Transverse colon (tissue), 4 donors: ENCODE data around the gene POU3F4. TPM values are rescaled to one million over a fixed set of nuclear protein-coding genes. Genes with fewer than 3 reads are reported as not detected.
A peak's percentile ranks its signal among the peaks of the same experiment; 100 is the strongest.

ENCODE experiments used
- DNase-seq: peaks from one replicate; pipeline ENCODE4 v3.0.0-alpha.2; 2019
- H3K27ac ChIP-seq, 4 donors: fragments of 200-600 bp; sonication (generic); 2 replicates each; pipeline ENCODE4 v1.5.1; 2016 to 2018; ENCODE audit warnings: inconsistent platforms in 4 of 4
- H3K27me3 ChIP-seq: fragments of 200-600 bp; sonication (generic); 2 replicates; pipeline ENCODE4 v1.5.1; 2017; ENCODE audit warnings: inconsistent platforms
- H3K36me3 ChIP-seq, 4 donors: fragments of 200-600 bp; sonication (generic); 2 replicates each; pipeline ENCODE4 v1.5.1; 2017 to 2019; ENCODE audit warnings: inconsistent platforms in 4 of 4
- H3K4me1 ChIP-seq, 4 donors: fragments of 200-600 bp; sonication (generic); 2 replicates each; pipeline ENCODE4 v1.5.1; 2017 to 2020; ENCODE audit warnings: inconsistent platforms in 4 of 4
- H3K4me3 ChIP-seq, 4 donors: fragments of 200-600 bp; sonication (generic); 1 replicate in 1 of 4; 2 replicates in 3 of 4; pipeline versions ENCODE4 v1.5.1 to v1.6.1; 2017 to 2019; ENCODE audit warnings: inconsistent platforms in 4 of 4
- H3K9me3 ChIP-seq, 2 donors: fragments of 200-600 bp; sonication (generic); 2 replicates each; pipeline ENCODE4 v1.5.1; 2017 to 2019; ENCODE audit warnings: inconsistent platforms in 2 of 2
- EP300 ChIP-seq: sonication (generic); formaldehyde crosslinking; IDR thresholded peaks from one replicate; pipeline ENCODE4 v1.6.1; 2017; ENCODE audit warnings: antibody characterized with exemption, low read depth
- POLR2A ChIP-seq: fragments of 450-650 bp; IDR thresholded peaks from one replicate; pipeline ENCODE4 v1.6.1; 2016; ENCODE audit warnings: antibody characterized with exemption, mild to moderate bottlenecking, moderate library complexity
- POLR2AphosphoS5 ChIP-seq, 3 donors: sonication (generic); formaldehyde crosslinking; IDR thresholded peaks; one replicate each; pipeline ENCODE4 v1.6.1; 2016; ENCODE audit warnings: antibody characterized with exemption in 3 of 3
- WGBS, 2 donors: methylation state at CpG; one replicate each; pipeline ENCODE4 v1.1.5; 2018; ENCODE audit warnings: low coverage in 1 of 2; 5-methylcytosine and 5-hydroxymethylcytosine counted together
- in situ Hi-C, 4 donors: fragments of 200-750 bp; cut with MboI; loops; one replicate each; pipeline versions ENCODE4 v1.15.0 to v1.15.1; 2017; ENCODE audit warnings: low sequenced_read_pairs in 3 of 4, low pct_ligation_motif_present in 1 of 4, low pct_unique_long_range_greater_than_20kb in 1 of 4
- intact Hi-C: fragments of 100-400 bp; cut with DNase I; formaldehyde crosslinking; loops from one replicate; pipeline ENCODE4 v1.15.1; 2023; ENCODE audit warnings: low total_unique reads
- total RNA-seq, 4 donors: library from RNA; depleted of rRNA; stranded (reverse); fragments of >200 nt; gene quantifications; one replicate each; pipeline ENCODE4 v1.1.0, GENCODE V29; 2016
- TF ChIP-seq, protein P1 (sequence below), 5 experiments: fragments of 200-600 bp in 3 of 5; fragments of 450-650 bp in 2 of 5; sonication (generic) in 3 of 5; IDR thresholded peaks; 1 replicate in 2 of 5; 2 replicates in 3 of 5; pipeline ENCODE4 v1.5.1; 2016 to 2017; ENCODE audit warnings: antibody characterized with exemption in 5 of 5, inconsistent platforms in 3 of 5, mild to moderate bottlenecking in 2 of 5, moderate library complexity in 1 of 5

POU3F4 gene
- total RNA-seq, 4 donors from 2014 or later = 0.14 TPM; not detected in 3

DNA sequence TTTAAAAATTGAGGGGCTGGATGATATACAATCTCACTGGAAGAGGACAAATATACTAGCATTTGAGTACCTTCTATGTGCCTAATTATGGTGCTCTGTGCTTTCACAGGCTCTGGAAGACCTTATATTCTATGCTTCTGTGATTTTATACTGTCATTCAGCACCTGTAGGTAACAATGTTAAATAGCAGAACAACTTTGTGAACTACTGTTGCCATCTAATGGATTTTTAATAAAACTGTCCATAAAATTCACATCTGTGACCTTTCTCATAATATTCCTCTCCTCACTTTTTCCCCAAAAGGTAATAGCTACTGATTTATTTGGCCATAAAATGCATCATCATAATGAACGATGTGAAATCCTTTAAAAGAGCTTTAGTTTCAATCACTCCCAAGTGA lies 21.9 kb downstream of the POU3F4 start:
- Histone ChIP-seq H3K4me1 (no peaks in the 10 kb centered on the region), H3K36me3 (no peaks in the 10 kb centered on the region), H3K27me3 (no peaks in the 10 kb centered on the region), H3K4me3 (no peak overlapping the region), H3K9me3 (no peaks in the 10 kb centered on the region), H3K27ac (no peak overlapping the region)
- intact Hi-C loops = no loop called here
- DNase-seq = no peak
- in situ Hi-C loops = no loop called here
- 24 to 33% methylated on average over 1 of the region's 1 CpG for WGBS, 2 donors
- TF ChIP-seq, protein P1, sequence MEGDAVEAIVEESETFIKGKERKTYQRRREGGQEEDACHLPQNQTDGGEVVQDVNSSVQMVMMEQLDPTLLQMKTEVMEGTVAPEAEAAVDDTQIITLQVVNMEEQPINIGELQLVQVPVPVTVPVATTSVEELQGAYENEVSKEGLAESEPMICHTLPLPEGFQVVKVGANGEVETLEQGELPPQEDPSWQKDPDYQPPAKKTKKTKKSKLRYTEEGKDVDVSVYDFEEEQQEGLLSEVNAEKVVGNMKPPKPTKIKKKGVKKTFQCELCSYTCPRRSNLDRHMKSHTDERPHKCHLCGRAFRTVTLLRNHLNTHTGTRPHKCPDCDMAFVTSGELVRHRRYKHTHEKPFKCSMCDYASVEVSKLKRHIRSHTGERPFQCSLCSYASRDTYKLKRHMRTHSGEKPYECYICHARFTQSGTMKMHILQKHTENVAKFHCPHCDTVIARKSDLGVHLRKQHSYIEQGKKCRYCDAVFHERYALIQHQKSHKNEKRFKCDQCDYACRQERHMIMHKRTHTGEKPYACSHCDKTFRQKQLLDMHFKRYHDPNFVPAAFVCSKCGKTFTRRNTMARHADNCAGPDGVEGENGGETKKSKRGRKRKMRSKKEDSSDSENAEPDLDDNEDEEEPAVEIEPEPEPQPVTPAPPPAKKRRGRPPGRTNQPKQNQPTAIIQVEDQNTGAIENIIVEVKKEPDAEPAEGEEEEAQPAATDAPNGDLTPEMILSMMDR (IDR thresholded peaks at IDR 0.05) = no peak
- TF ChIP-seq EP300 (no peak), POLR2A (no peak), POLR2AphosphoS5 (IDR thresholded peaks at IDR 0.05) (no peak)

DNA sequence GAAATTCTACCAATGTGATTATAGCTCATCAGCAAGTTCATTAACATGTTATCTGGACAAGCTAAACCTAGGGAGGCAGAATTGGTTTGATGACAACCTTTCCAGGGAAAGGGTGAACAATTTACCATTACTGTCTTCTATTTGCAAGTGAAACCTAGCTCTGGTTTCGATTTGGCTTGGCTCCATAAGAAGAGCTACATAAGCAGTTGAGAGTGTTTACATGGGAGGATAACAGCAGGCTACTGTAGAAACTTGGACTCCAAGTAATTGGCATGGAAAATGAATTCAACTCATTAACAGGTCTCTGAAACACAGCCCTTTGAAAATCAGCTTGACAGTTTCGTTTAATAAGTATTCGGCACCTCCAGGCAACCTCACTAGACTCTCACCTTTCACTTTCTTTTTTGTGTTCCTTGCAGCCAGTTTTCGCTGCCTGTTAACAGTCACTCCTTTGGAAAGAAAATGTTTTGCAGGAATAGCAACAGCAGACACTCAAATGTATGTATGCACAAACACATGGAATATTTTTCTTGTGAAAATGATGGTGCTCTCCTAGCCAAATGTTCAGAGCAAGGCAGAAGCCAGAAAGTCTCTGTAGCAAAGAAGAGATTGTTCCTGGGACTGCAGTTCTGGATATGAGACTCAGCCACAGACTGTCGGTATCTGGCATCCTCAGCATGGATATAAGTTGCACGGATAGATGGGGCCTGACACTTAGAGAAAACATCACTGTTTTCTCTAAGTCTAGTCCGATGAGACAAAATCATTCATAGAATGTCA lies 27.5 kb downstream of the POU3F4 start:
- in situ Hi-C loops (no loop called here), intact Hi-C loops (no loop called here)
- Histone ChIP-seq H3K4me1 (no peaks in the 10 kb centered on the region), H3K36me3 (no peaks in the 10 kb centered on the region), H3K27ac (no peak overlapping the region), H3K9me3 (no peaks in the 10 kb centered on the region), H3K27me3 (no peaks in the 10 kb centered on the region), H3K4me3 (peak overlapping the region in 3 of 4 donors; percentile 14 to 32 (median 16))
- TF ChIP-seq EP300 = no peak
- TF ChIP-seq POLR2A = no peak
- TF ChIP-seq, protein P1 (IDR thresholded peaks at IDR 0.05) = no peak
- no peak for TF ChIP-seq POLR2AphosphoS5 (IDR thresholded peaks at IDR 0.05)
- no peak for DNase-seq
- 33% methylated on average over 7 of the region's 7 CpGs; no CpG with 5 or more reads in 1 of the 2 donors for WGBS, 2 donors
